ENCODE data around the gene FBXW12.

Gene FBXW12

GRCh38 chr3:48429960-48430707 is 58.1 kb downstream of the FBXW12 start, which contains the start of gene PLXNB1 (continued):
- TF ChIP-seq ZNF280C (tag by site-specific recombination; IDR thresholded peaks at IDR 0.05) (no peak), ZNF837 (tag by site-specific recombination; IDR thresholded peaks at IDR 0.05) (no peak), ZNF610 (tag by site-specific recombination; IDR thresholded peaks at IDR 0.05; ENCODE audit: borderline replicate concordance) (0 out of 2 replicates have a peak, but pooled peaks have one; percentile 56), ZNF501 (tag by site-specific recombination; IDR thresholded peaks at IDR 0.05) (peak; percentile 77), ZNF140 (tag by site-specific recombination; IDR thresholded peaks at IDR 0.05) (no peak), ZXDB (tag by site-specific recombination; IDR thresholded peaks at IDR 0.05) (peak; percentile 100), ZNF692 (tag by site-specific recombination; IDR thresholded peaks at IDR 0.05) (peak; percentile 43), INSM2 (tag by site-specific recombination; IDR thresholded peaks at IDR 0.05) (0 out of 2 replicates have a peak, but pooled peaks have one; percentile 18), SP7 (tag by site-specific recombination; IDR thresholded peaks at IDR 0.05) (peak; percentile 73), ZBTB20 (tag by site-specific recombination; IDR thresholded peaks at IDR 0.05) (peak; percentile 94), ZNF169 (tag by site-specific recombination; IDR thresholded peaks at IDR 0.05) (no peak), FEZF1 (tag by site-specific recombination; IDR thresholded peaks at IDR 0.05) (no peak; the same call in 1 of the 2 replicates), ZNF280D (tag by site-specific recombination; IDR thresholded peaks at IDR 0.05) (no peak), ZNF423 (tag by site-specific recombination; IDR thresholded peaks at IDR 0.05) (no peak), ZNF26 (tag by site-specific recombination; IDR thresholded peaks at IDR 0.05) (no peak), ZNF701 (tag by site-specific recombination; IDR thresholded peaks at IDR 0.05) (no peak), PRDM4 (tag by site-specific recombination; IDR thresholded peaks at IDR 0.05) (0 out of 2 replicates have a peak, but pooled peaks have one; percentile 32), ZNF664 (tag by site-specific recombination; IDR thresholded peaks at IDR 0.05) (no peak), ZNF175 (tag by site-specific recombination; IDR thresholded peaks at IDR 0.05) (no peak), ATF2 (tag by site-specific recombination; IDR thresholded peaks at IDR 0.05; ENCODE audit: low read depth) (no peak), GLIS2 (tag by site-specific recombination; IDR thresholded peaks at IDR 0.05) (peak; percentile 74), SCRT1 (tag by site-specific recombination; IDR thresholded peaks at IDR 0.05; ENCODE audit: borderline replicate concordance) (no peak)
